GM12878 (cell line): ENCODE data around the gene NRM. TPM values are rescaled to one million over a fixed set of nuclear protein-coding genes. Genes with fewer than 3 reads are reported as not detected.

ENCODE experiments used
- BCL11A ChIP-seq: IDR thresholded peaks from 2 replicates; pipeline ENCODE4 v1.6.1; 2011; ENCODE audit warnings: low read depth, low read length
- BHLHE40 ChIP-seq, 2 experiments: fragments of 450-650 bp in 1 of 2; IDR thresholded peaks; 2 replicates each; pipeline ENCODE4 v1.6.1; 2011 to 2017; ENCODE audit warnings: low read depth in 2 of 2, borderline replicate concordance in 1 of 2, improper control_type of control experiment in 1 of 2, low read length in 1 of 2, mild to moderate bottlenecking in 1 of 2
- EED ChIP-seq: sonication (generic); IDR thresholded peaks from 2 replicates; pipeline ENCODE4 v1.6.1; 2016; ENCODE audit warnings: antibody characterized with exemption, low read depth
- MLLT1 ChIP-seq: fragments of 450-650 bp; IDR thresholded peaks from 2 replicates; pipeline ENCODE4 v1.6.1; 2016; ENCODE audit warnings: mild to moderate bottlenecking
- MXI1 ChIP-seq: fragments of 150-350 bp; IDR thresholded peaks from 2 replicates; pipeline ENCODE4 v1.6.1; 2011; ENCODE audit warnings: low read depth, mild to moderate bottlenecking, inconsistent platforms, low read length, improper control_type of control experiment
- NFXL1 ChIP-seq: fragments of 450-650 bp; IDR thresholded peaks from 2 replicates; pipeline ENCODE4 v1.6.1; 2017; ENCODE audit warnings: antibody characterized with exemption, mild to moderate bottlenecking, borderline replicate concordance
- NR2C2 ChIP-seq: IDR thresholded peaks from 2 replicates; pipeline ENCODE4 v1.6.1; 2011; ENCODE audit warnings: borderline replicate concordance, low read depth; ENCODE audit not compliant: control insufficient read depth, insufficient read length
- NRF1 ChIP-seq: conservative IDR thresholded peaks from 2 replicates; pipeline ENCODE4 v1.6.1; 2011; ENCODE audit warnings: mild to moderate bottlenecking, low read depth, low read length, improper control_type of control experiment
- PML ChIP-seq: IDR thresholded peaks from 2 replicates; pipeline ENCODE4 v1.6.1; 2012; ENCODE audit warnings: low read length, inconsistent platforms
- PRDM15 ChIP-seq: fragments of 450-650 bp; formaldehyde crosslinking; IDR thresholded peaks from 2 replicates; pipeline ENCODE4 v1.4.0; 2020; ENCODE audit warnings: mild to moderate bottlenecking, moderate library complexity
- RB1 ChIP-seq: fragments of 450-650 bp; formaldehyde crosslinking; IDR thresholded peaks from 2 replicates; pipeline ENCODE4 v1.6.1; 2017; ENCODE audit warnings: mild to moderate bottlenecking, borderline replicate concordance
- RELB ChIP-seq: fragments of 450-650 bp; IDR thresholded peaks from 2 replicates; pipeline ENCODE4 v1.6.1; 2017; ENCODE audit warnings: low read depth, mild to moderate bottlenecking, moderate library complexity
- RUNX3 ChIP-seq: IDR thresholded peaks from 2 replicates; pipeline ENCODE4 v1.6.1; 2012; ENCODE audit warnings: low read length, inconsistent platforms
- SMAD5 ChIP-seq: IDR thresholded peaks from 2 replicates; pipeline ENCODE4 v1.6.1; 2016; ENCODE audit warnings: antibody characterized with exemption, low read depth
- STAT1 ChIP-seq: fragments of 450-650 bp; conservative IDR thresholded peaks from 2 replicates; pipeline ENCODE4 v1.6.1; 2014; ENCODE audit warnings: antibody characterized with exemption, mild to moderate bottlenecking
- STAT3 ChIP-seq: IDR thresholded peaks from 2 replicates; pipeline ENCODE4 v1.6.1; 2011; ENCODE audit warnings: low read depth, low read length, improper control_type of control experiment
- TCF7 ChIP-seq: IDR thresholded peaks from 2 replicates; pipeline ENCODE4 v1.6.1; 2014; ENCODE audit warnings: antibody characterized with exemption, borderline replicate concordance
- WRNIP1 ChIP-seq: IDR thresholded peaks from 2 replicates; pipeline ENCODE4 v1.6.1; 2011; ENCODE audit warnings: low read depth, low read length, improper control_type of control experiment, borderline replicate concordance
- ZBTB33 ChIP-seq: fragments of 450-650 bp; IDR thresholded peaks from 2 replicates; pipeline ENCODE4 v1.6.1; 2017; ENCODE audit warnings: mild to moderate bottlenecking
- ZNF274 ChIP-seq: IDR thresholded peaks from one replicate; pipeline ENCODE4 v1.8.0; 2011; ENCODE audit not compliant: insufficient read length, insufficient read depth
- ZSCAN29 ChIP-seq: fragments of 450-650 bp; IDR thresholded peaks from 2 replicates; pipeline ENCODE4 v1.6.1; 2017; ENCODE audit warnings: mild to moderate bottlenecking, moderate library complexity
- polyA plus RNA-seq, 11 experiments: library from polyadenylated mRNA; depleted of rRNA in 4 of 11; unstranded in 6 of 11; stranded (reverse) in 5 of 11; fragments of >200 nt; fragmentation: Nextera tagmentation in 4 of 11; fragmentation: Illumina TruSeq in 1 of 11; extraction: Ambion mirVana in 4 of 11; extraction: Trizol in 1 of 11; gene quantifications; 1 replicate in 1 of 11; 2 replicates in 10 of 11; pipeline versions ENCODE4 v1.2.1 to v1.2.3, GENCODE V29; 2011 to 2016; ENCODE audit warnings: inconsistent platforms in 2 of 11, missing spikeins in 2 of 11, low read depth in 1 of 11
- total RNA-seq, 4 experiments: library from RNA; depleted of rRNA in 3 of 4; stranded (reverse); fragments of >200 nt in 3 of 4; fragmentation: Illumina TruSeq in 1 of 4; extraction: Trizol in 1 of 4; gene quantifications; 2 replicates each; pipeline versions ENCODE4 v1.2.1 to v1.2.3, GENCODE V29; 2013 to 2021

Gene NRM
- total and polyA plus RNA-seq, 10 of the 15 experiments (the other 5 are each of a cell fraction or from before 2014, with no cell fraction given), result 15.4 to 46.7 (median 29.0) TPM

- TF ChIP-seq EED (no peak), PML (peak; percentile 75; the same call in 1 of the 2 replicates), MLLT1 (no peak), ZNF274 (no peak), NFXL1 (no peak), STAT3 (no peak), STAT1 (0 out of 2 replicates have a peak, but pooled peaks have one; percentile 74), TCF7 (no peak), ZBTB33 (no peak), ZSCAN29 (peak; percentile 60), MXI1 (no peak), RELB (peak; percentile 87), RUNX3 (peak; percentile 64), PRDM15 (no peak), BHLHE40 (IDR thresholded peaks at IDR 0.05; ENCODE audit: borderline replicate concordance in 1 of 2, low read depth in 2 of 2, low read length in 1 of 2) (peak; percentile 14 to 41; a peak in 1 of 4 replicates), RB1 (no peak; the same call in 1 of the 2 replicates), WRNIP1 (no peak), BCL11A (no peak), SMAD5 (peak; percentile 66; the same call in 1 of the 2 replicates), NRF1 (no peak), NR2C2 (no peak)
Observed at GRCh38 chr6:30672445-30673253, 18.1 kb downstream of the NRM start, which contains the start of gene DHX16 (continued).
